Subcutaneous adipose tissue (tissue), 4 donors: ENCODE results near the gene NKAIN2. TPM values are rescaled to one million over a fixed set of nuclear protein-coding genes. Genes with fewer than 3 reads are reported as not detected.

ENCODE experiments used
- CTCF ChIP-seq: fragments of 450-650 bp; IDR thresholded peaks from one replicate; pipeline ENCODE4 v1.5.1; 2016; ENCODE audit warnings: low read depth, mild to moderate bottlenecking, control low read depth, antibody characterized with exemption, moderate library complexity
- total RNA-seq, 4 donors: library from RNA; depleted of rRNA; stranded (reverse); fragments of >200 nt; gene quantifications; one replicate each; pipeline ENCODE4 v1.1.0, GENCODE V29; 2016

Gene NKAIN2
- total RNA-seq, 4 donors from 2014 or later: not detected

- no peak for TF ChIP-seq CTCF
These were observed 50.5 kb downstream of the NKAIN2 start for GRCh38 chr6:123854201-123854600.

GRCh38 chr6:123855506-123855905 lies 51.8 kb downstream of the NKAIN2 start:
- no peak for TF ChIP-seq CTCF

- TF ChIP-seq CTCF: no peak
These were observed 55.6 kb downstream of the NKAIN2 start for GRCh38 chr6:123859291-123859690.

GRCh38 chr6:123869334-123869733 lies 65.7 kb downstream of the NKAIN2 start:
- TF ChIP-seq CTCF: no peak

GRCh38 chr6:123873974-123874373 lies 70.3 kb downstream of the NKAIN2 start:
- TF ChIP-seq CTCF: no peak

GRCh38 chr6:123875784-123876183 lies 72.1 kb downstream of the NKAIN2 start:
- TF ChIP-seq CTCF: no peak

GRCh38 chr6:123879749-123880148 lies 76.1 kb downstream of the NKAIN2 start:
- TF ChIP-seq CTCF: no peak
